NCI-H2196 (cell line): Measurements from ENCODE around the gene NGFR.

Experiments used
- DNase-seq: peaks from one replicate; lab custom pipeline; 2025; ENCODE audit not compliant: unreplicated experiment; lab: John Stamatoyannopoulos, UW

The NGFR gene

GRCh38 chr17:49557312-49558024, 62.4 kb downstream of the NGFR start:
- peak; percentile 83 for DNase-seq
